IPS-15b (cell line): ENCODE measurements around the gene IGF2BP2.
A peak's percentile ranks its signal among the peaks of the same experiment; 100 is the strongest.
"Not testable (repeated sequence)": the region's sequence is repeated elsewhere in the genome, so short reads cannot be mapped to it uniquely, and the experiment has no call there.

Experiments
- H3K27me3 ChIP-seq: one replicate; pipeline ENCODE4 v1.6.1; 2013; ENCODE audit warnings: low read length; ENCODE audit not compliant: control insufficient read depth, insufficient read depth
- H3K36me3 ChIP-seq: one replicate; pipeline ENCODE4 v1.6.1; 2013; ENCODE audit warnings: low read length; ENCODE audit not compliant: control insufficient read depth, insufficient read depth
- H3K4me1 ChIP-seq: one replicate; pipeline ENCODE4 v1.6.1; 2013; ENCODE audit warnings: mild to moderate bottlenecking, low read length; ENCODE audit not compliant: control insufficient read depth, insufficient read depth
- H3K4me3 ChIP-seq: one replicate; pipeline ENCODE4 v1.5.1; 2013; ENCODE audit warnings: low read depth, low read length
- H3K9ac ChIP-seq: one replicate; pipeline ENCODE4 v1.6.1; 2013; ENCODE audit warnings: low read depth, mild to moderate bottlenecking, low read length
- H3K9me3 ChIP-seq: one replicate; pipeline ENCODE4 v1.6.1; 2013; ENCODE audit warnings: mild to moderate bottlenecking, low read length; ENCODE audit not compliant: control insufficient read depth, insufficient read depth

IGF2BP2 gene

DNA sequence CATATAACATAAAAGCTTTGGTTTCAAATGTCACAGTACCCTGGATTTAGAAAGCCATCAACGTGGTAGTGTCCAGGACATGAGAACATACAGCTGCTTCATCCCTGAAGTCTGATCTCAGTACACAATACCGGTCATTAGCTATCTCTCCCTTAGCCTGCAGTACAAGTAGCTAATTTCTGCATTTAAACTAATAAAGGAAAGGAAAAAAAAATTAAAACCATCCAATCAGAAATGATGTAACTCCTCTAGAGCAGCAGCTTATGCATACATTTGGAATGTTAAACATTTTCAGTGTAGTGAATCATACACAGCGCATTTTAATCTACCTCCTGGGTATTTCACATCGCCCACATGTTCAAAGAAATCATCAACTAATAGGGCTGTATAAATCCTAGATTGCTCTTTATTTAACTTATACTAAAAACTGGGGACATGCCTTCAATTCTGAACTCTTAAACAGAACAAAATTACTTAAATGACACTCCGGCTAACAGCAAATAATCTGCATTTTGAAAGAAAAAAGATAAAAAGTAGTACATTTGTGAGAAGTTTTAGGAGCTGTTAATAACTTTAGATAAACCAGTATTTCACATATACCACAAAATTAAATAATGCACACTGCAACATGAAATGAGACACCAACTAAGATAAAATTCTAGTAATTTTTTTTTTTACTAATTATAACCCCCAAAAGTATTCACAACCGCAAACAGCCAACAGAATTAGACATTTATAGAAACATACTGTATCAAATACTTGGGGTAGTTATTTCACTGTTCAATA lies 3.7 kb downstream of the IGF2BP2 start:
- no peak overlapping the region for H3K4me3 ChIP-seq
- H3K9ac ChIP-seq = no peak overlapping the region

DNA sequence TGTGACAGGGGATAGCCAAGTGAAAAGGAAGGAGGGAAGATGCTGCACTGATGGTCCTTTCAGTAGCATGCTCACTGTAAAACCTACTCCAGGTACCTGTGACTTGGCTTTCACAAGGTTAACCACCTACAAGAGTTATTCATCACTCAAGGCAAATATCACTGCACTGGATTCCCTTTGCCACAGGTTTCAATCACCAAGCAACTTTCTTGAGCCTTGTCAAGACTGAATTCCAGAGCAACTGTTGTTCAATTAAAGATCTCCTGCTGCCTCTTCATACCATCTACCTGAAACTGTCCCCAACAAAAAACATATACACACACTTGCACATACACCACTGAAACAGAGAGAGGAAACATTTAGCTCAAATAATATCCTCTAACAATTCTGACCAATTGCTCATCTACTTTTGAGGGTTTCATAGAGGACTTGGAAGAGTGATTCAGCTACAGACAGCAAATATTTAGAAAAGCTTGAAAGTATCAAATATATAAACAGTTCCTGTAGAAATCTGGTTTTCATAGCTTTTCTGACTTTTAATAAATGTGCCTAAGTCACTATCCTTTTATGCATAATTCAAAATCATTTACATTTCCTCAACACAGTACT lies 6.5 kb downstream of the IGF2BP2 start:
- Histone ChIP-seq H3K9ac (no peak overlapping the region), H3K9me3 (no peaks in the 10 kb centered on the region), H3K4me1 (peaks cover 58% of the 10 kb centered on the region), H3K27me3 (no peaks in the 10 kb centered on the region), H3K36me3 (no peaks in the 10 kb centered on the region), H3K4me3 (peak overlapping the region; percentile 3)

More for the DNA sequence above, 3.7 kb downstream of the IGF2BP2 start:
- H3K36me3 ChIP-seq = no peaks in the 10 kb centered on the region
- peaks cover 34% of the 10 kb centered on the region for H3K4me1 ChIP-seq
- no peaks in the 10 kb centered on the region for H3K27me3 ChIP-seq
- no peaks in the 10 kb centered on the region for H3K9me3 ChIP-seq

GRCh38 chr3:185815391-185816282 lies 9.2 kb downstream of the IGF2BP2 start:
- no peaks in the 10 kb centered on the region for H3K27me3 ChIP-seq
- no peaks in the 10 kb centered on the region for H3K36me3 ChIP-seq
- H3K9ac ChIP-seq = peak overlapping the region; percentile 30
- H3K9me3 ChIP-seq = no peaks in the 10 kb centered on the region
- peaks cover 63% of the 10 kb centered on the region for H3K4me1 ChIP-seq
- no peak overlapping the region for H3K4me3 ChIP-seq

DNA sequence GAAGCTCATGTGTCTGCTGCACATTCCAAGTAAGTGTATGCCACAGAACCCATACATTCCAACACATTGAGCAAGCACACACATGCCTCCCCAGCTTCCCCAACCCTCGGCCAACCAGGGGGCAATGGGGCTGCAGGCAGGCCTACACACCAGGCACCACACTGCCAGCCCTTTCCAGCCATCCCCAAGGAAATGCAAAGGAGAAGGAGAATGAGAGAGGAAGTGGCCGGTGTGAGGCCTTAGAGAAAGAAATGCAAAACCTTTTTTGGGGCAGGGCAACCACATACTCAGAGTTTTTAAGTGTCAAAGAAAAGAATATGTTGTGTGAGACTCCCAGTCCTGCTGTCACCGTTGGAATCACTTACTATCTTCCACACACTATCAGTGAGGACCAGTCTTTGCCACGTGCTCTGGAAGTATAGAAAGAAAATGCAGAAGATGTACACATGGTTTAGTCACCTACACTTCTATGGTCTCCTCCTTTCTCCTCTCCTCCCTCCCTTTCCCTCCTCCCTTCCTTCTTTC lies 11.1 kb downstream of the IGF2BP2 start:
- peaks cover 61% of the 10 kb centered on the region for H3K4me1 ChIP-seq
- H3K4me3 ChIP-seq = no peak overlapping the region
- H3K9me3 ChIP-seq = no peaks in the 10 kb centered on the region
- no peaks in the 10 kb centered on the region for H3K27me3 ChIP-seq
- H3K36me3 ChIP-seq = no peaks in the 10 kb centered on the region
- no peak overlapping the region for H3K9ac ChIP-seq

- H3K27me3 ChIP-seq = no peaks in the 10 kb centered on the region
- H3K9ac ChIP-seq = no peak overlapping the region
- H3K4me3 ChIP-seq = no peak overlapping the region
- no peaks in the 10 kb centered on the region for H3K36me3 ChIP-seq
- H3K9me3 ChIP-seq = no peaks in the 10 kb centered on the region
- H3K4me1 ChIP-seq = peaks cover 55% of the 10 kb centered on the region
Measured at GRCh38 chr3:185813205-185813604, 11.6 kb downstream of the IGF2BP2 start.

DNA sequence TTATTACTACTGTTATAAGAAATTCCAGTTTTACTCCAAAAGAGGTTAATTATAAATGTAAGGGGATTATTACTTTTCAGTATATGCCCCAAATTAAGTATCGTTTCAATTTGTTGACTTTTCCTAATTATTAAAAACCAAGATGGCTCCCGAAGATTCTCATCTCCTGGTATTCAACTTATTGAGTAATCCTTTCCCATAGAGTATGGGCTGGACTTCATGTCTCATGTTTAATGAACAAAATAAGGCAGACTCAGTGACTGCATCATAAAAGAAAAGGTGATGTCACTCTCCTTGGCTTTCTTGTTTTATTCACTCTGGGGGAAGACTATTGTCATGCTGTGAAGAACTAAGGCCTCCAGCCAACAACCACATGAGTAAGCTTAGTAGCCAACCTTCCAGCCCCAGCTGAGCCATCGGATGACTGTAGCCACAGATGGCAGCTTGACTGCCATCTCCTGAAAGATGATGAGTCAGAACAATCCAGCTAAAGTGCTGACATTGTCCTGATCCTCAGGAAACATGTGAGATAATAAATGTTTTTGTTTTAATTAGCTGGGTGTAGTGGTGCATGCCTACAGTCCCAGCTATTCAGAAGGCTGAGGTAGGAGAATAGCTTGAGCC lies 17.3 kb downstream of the IGF2BP2 start:
- H3K9ac ChIP-seq = no peak overlapping the region
- peaks cover 17% of the 10 kb centered on the region for H3K4me1 ChIP-seq
- no peaks in the 10 kb centered on the region for H3K36me3 ChIP-seq
- H3K27me3 ChIP-seq = no peaks in the 10 kb centered on the region
- H3K9me3 ChIP-seq = no peaks in the 10 kb centered on the region
- H3K4me3 ChIP-seq = no peak overlapping the region

- peaks cover 24% of the 10 kb centered on the region for H3K4me1 ChIP-seq
- not testable (repeated sequence) for H3K4me3 ChIP-seq, H3K9me3 ChIP-seq, H3K27me3 ChIP-seq, H3K36me3 ChIP-seq, H3K9ac ChIP-seq
Measured at GRCh38 chr3:185798831-185799110, 26.1 kb downstream of the IGF2BP2 start.

DNA sequence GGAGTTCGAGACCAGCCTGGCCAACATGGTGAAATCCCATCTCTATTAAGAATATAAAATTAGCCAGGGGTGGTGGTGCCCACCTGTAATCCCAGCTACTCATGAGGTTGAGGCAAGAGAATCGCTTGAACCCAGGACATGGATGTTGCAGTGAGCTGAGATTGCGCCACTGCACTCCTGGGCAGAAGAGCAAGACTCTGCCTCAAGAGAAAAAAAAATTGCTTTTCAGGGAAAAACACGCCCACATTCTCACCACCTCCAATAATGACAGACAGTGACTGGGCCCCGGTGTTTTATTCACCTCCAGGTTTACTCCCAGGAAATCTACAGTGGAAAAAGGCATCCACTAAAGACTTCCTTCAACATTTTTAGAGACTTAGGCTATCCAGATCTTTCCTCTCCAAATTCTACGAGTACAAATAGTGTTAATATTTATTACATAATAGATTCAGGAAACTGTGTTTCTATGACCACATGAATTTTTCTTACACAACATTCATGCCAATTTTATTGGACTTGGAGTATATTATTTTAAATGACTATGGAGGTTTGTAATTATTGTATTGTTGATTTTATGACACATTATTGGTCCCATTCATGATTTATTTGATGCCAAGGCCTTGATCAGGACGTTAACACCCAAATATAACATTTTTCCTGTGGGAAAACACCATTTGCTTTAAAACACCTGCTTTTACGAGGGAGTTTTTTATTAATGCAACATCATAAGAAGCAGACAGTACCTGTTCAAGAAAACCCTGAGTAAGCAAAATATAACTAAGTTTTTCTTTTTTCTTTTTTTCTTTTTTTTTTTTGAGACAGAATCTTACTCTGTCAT lies 26.6 kb downstream of the IGF2BP2 start:
- Histone ChIP-seq H3K4me3 (no peak overlapping the region), H3K36me3 (no peaks in the 10 kb centered on the region), H3K9ac (no peak overlapping the region), H3K27me3 (no peaks in the 10 kb centered on the region), H3K4me1 (peaks cover 27% of the 10 kb centered on the region), H3K9me3 (no peaks in the 10 kb centered on the region)

- Histone ChIP-seq H3K4me3 (no peak overlapping the region), H3K4me1 (peaks cover 27% of the 10 kb centered on the region), H3K27me3 (no peaks in the 10 kb centered on the region), H3K36me3 (no peaks in the 10 kb centered on the region), H3K9me3 (no peaks in the 10 kb centered on the region), H3K9ac (no peak overlapping the region)
Measured at GRCh38 chr3:185797108-185797881, 27.5 kb downstream of the IGF2BP2 start.

DNA sequence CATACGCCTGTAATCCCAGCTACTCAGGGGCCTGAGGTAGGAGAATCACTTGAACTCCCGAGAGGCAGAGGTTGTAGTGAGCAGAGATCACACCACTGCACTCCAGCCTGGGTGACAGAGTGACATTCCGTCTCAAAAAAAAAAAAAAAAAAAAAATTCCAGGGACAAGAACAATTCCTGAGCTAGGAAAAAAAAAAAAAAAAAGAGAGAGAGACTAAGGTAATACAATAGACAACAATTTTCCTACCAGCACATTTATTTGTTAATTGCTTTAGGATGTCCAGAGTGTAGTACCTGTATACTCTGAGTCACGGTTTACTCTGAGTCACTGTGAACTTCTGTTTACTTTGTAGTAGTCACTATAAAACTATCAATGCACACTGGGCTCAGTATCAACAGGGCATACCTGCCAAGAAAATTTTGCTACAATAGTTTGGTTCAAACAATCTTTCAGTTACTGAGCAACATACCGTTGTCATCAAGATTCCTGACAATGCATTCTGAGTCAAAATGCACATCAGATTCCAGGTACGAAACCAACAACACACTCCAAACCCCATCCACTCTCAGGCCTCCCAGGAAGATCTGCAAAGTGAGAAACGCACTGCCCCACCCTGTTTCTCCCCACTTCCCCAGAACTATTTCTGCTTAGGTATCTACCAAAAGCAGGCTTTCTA lies 28.3 kb downstream of the IGF2BP2 start:
- peaks cover 28% of the 10 kb centered on the region for H3K4me1 ChIP-seq

More for the DNA sequence above, 28.3 kb downstream of the IGF2BP2 start:
- Histone ChIP-seq H3K4me3 (no peak overlapping the region), H3K36me3 (no peaks in the 10 kb centered on the region), H3K9ac (no peak overlapping the region), H3K9me3 (no peaks in the 10 kb centered on the region), H3K27me3 (no peaks in the 10 kb centered on the region)
